ENCODE measurements around the gene GRIA3. TPM values are rescaled to one million over a fixed set of nuclear protein-coding genes. Genes with fewer than 3 reads are reported as not detected.

GRIA3 gene
- total and polyA plus RNA-seq, 10 of the 15 experiments (the other 5 are each of a cell fraction or from before 2014, with no cell fraction given): 0.45 to 4.3 (median 2.2) TPM

DNA sequence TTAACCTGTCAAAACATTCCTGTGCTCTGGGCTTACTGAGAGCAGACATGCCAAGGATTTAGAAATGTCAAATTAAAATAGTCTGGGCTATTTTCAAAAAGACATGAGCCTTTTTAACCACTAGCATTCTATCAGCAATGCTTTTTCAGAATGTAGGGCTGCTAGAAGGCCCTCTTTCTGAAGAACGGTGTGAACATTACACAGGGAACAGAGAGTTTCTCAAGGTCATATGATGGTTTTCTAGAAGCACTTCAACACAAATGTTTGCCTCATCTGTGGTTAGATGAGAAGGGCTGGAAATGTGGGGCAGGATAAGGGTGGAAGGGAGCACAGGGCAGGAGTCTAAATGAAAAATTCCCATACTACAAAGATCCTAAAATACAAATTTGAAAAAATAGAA lies 39.3 kb downstream of the GRIA3 start:
- Histone ChIP-seq H4K20me1 (ENCODE audit: control insufficient read depth, insufficient read depth) (no peaks in the 10 kb centered on the region), H3K9ac (ENCODE audit: control insufficient read depth, insufficient read depth, low read length) (no peak overlapping the region), H3K36me3 (ENCODE audit: control insufficient read depth in 2 of 2, insufficient read depth in 2 of 2, low read length in 1 of 2) (no peaks in the 10 kb centered on the region), H3K27ac (ENCODE audit: control insufficient read depth, insufficient read depth) (no peak overlapping the region), H3K4me3 (no peak overlapping the region), H3K9me3 (replicated peaks; ENCODE audit: control insufficient read depth, insufficient read depth, low read length) (no peaks in the 10 kb centered on the region), H3K27me3 (replicated peaks in 1 of 2; ENCODE audit: control insufficient read depth in 2 of 2, insufficient read depth in 2 of 2, low read length in 1 of 2) (no peaks in the 10 kb centered on the region), H3K4me2 (ENCODE audit: control insufficient read depth, insufficient read depth) (no peak overlapping the region), H2AFZ (ENCODE audit: control insufficient read depth, low read depth, low read length) (no peak overlapping the region), H3K4me1 (ENCODE audit: control insufficient read depth, insufficient read depth, low read length) (no peaks in the 10 kb centered on the region), H3K79me2 (ENCODE audit: control insufficient read depth, insufficient read depth, low read length) (no peaks in the 10 kb centered on the region)
- RAD21 ChIA-PET (ENCODE audit: unreplicated experiment): interaction anchor here (1.3 kb wide), 1 partner anchor 200 kb away, joined by 3 read pairs; no protein-coding TSS in a partner anchor
- POLR2A ChIA-PET: no interaction called here
- 38% methylated on average over 1 of the region's 1 CpG for WGBS (ENCODE audit: insufficient coverage, insufficient replicate concordance, low lambda C conversion rate, missing lambda C conversion rate)
- no peak for FAIRE-seq
- no peak for TF ChIP-seq ZNF24 (IDR thresholded peaks at IDR 0.05)
- TF ChIP-seq, protein P1, sequence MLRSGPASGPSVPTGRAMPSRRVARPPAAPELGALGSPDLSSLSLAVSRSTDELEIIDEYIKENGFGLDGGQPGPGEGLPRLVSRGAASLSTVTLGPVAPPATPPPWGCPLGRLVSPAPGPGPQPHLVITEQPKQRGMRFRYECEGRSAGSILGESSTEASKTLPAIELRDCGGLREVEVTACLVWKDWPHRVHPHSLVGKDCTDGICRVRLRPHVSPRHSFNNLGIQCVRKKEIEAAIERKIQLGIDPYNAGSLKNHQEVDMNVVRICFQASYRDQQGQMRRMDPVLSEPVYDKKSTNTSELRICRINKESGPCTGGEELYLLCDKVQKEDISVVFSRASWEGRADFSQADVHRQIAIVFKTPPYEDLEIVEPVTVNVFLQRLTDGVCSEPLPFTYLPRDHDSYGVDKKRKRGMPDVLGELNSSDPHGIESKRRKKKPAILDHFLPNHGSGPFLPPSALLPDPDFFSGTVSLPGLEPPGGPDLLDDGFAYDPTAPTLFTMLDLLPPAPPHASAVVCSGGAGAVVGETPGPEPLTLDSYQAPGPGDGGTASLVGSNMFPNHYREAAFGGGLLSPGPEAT (IDR thresholded peaks at IDR 0.05; ENCODE audit: low read depth): 0 out of 2 replicates have a peak, but pooled peaks have one; percentile 11
- in situ Hi-C loops (cut with MboI): no loop called here
- SMC1A ChIA-PET (ENCODE audit: uncharacterized antibody, unreplicated experiment): interaction anchor here (0.7 to 1.9 kb wide), 6 partner anchors 30 to 199 kb away, joined by 3 to 8 read pairs (median 4); no protein-coding TSS in a partner anchor
- BruUV-seq (replicated peaks): no TSS peak
- CTCF ChIA-PET: interaction anchor here (0.9 kb wide), 1 partner anchor 8 kb away, joined by 3 read pairs; no protein-coding TSS in a partner anchor
- intact Hi-C loops (cut with micrococcal nuclease; ENCODE audit: unreplicated experiment): no loop called here
- no peak for DNase-seq (ENCODE audit: low read depth, low spot score)
- peak; percentile 56 for ATAC-seq

GRCh38 chrX:123223859-123224258 lies 39.8 kb downstream of the GRIA3 start:
- Histone ChIP-seq H3K27ac (ENCODE audit: control insufficient read depth, insufficient read depth) (no peak overlapping the region), H3K4me1 (ENCODE audit: control insufficient read depth, insufficient read depth, low read length) (no peaks in the 10 kb centered on the region), H3K9ac (ENCODE audit: control insufficient read depth, insufficient read depth, low read length) (no peak overlapping the region), H4K20me1 (ENCODE audit: control insufficient read depth, insufficient read depth) (no peaks in the 10 kb centered on the region), H2AFZ (ENCODE audit: control insufficient read depth, low read depth, low read length) (no peak overlapping the region), H3K36me3 (ENCODE audit: control insufficient read depth in 2 of 2, insufficient read depth in 2 of 2, low read length in 1 of 2) (no peaks in the 10 kb centered on the region), H3K27me3 (replicated peaks in 1 of 2; ENCODE audit: control insufficient read depth in 2 of 2, insufficient read depth in 2 of 2, low read length in 1 of 2) (no peaks in the 10 kb centered on the region), H3K4me3 (no peak overlapping the region), H3K9me3 (replicated peaks; ENCODE audit: control insufficient read depth, insufficient read depth, low read length) (no peaks in the 10 kb centered on the region), H3K79me2 (ENCODE audit: control insufficient read depth, insufficient read depth, low read length) (no peaks in the 10 kb centered on the region), H3K4me2 (ENCODE audit: control insufficient read depth, insufficient read depth) (no peak overlapping the region)
- FAIRE-seq: peak; percentile 54
- CTCF ChIA-PET: no interaction called here
- intact Hi-C loops (cut with micrococcal nuclease; ENCODE audit: unreplicated experiment) (no loop called here), in situ Hi-C loops (cut with MboI) (no loop called here)
- peak; percentile 92 for ATAC-seq
- POLR2A ChIA-PET: no interaction called here
- RAD21 ChIA-PET (ENCODE audit: unreplicated experiment): interaction anchor here (0.8 to 1.5 kb wide), 3 partner anchors 108 to 200 kb away, joined by 3 read pairs; no protein-coding TSS in a partner anchor
- peak; percentile 24 for DNase-seq (ENCODE audit: low read depth, low spot score)
- no TSS peak for BruUV-seq (replicated peaks)
- SMC1A ChIA-PET (ENCODE audit: uncharacterized antibody, unreplicated experiment): interaction anchor here (0.5 to 1.9 kb wide), 9 partner anchors 10 to 198 kb away, joined by 3 to 8 read pairs (median 3); no protein-coding TSS in a partner anchor
- TF ChIP-seq JUNB (IDR thresholded peaks at IDR 0.05) (peak; percentile 43), TBL1XR1 (IDR thresholded peaks at IDR 0.05; ENCODE audit: low read depth, low read length) (no peak), REST (IDR thresholded peaks at IDR 0.05; ENCODE audit: low read depth, low read length) (no peak), BHLHE40 (IDR thresholded peaks at IDR 0.05; ENCODE audit: borderline replicate concordance in 1 of 2, low read depth in 2 of 2, low read length in 1 of 2) (no peak)
- TF ChIP-seq, protein P2, sequence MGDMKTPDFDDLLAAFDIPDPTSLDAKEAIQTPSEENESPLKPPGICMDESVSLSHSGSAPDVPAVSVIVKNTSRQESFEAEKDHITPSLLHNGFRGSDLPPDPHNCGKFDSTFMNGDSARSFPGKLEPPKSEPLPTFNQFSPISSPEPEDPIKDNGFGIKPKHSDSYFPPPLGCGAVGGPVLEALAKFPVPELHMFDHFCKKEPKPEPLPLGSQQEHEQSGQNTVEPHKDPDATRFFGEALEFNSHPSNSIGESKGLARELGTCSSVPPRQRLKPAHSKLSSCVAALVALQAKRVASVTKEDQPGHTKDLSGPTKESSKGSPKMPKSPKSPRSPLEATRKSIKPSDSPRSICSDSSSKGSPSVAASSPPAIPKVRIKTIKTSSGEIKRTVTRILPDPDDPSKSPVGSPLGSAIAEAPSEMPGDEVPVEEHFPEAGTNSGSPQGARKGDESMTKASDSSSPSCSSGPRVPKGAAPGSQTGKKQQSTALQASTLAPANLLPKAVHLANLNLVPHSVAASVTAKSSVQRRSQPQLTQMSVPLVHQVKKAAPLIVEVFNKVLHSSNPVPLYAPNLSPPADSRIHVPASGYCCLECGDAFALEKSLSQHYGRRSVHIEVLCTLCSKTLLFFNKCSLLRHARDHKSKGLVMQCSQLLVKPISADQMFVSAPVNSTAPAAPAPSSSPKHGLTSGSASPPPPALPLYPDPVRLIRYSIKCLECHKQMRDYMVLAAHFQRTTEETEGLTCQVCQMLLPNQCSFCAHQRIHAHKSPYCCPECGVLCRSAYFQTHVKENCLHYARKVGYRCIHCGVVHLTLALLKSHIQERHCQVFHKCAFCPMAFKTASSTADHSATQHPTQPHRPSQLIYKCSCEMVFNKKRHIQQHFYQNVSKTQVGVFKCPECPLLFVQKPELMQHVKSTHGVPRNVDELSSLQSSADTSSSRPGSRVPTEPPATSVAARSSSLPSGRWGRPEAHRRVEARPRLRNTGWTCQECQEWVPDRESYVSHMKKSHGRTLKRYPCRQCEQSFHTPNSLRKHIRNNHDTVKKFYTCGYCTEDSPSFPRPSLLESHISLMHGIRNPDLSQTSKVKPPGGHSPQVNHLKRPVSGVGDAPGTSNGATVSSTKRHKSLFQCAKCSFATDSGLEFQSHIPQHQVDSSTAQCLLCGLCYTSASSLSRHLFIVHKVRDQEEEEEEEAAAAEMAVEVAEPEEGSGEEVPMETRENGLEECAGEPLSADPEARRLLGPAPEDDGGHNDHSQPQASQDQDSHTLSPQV (IDR thresholded peaks at IDR 0.05): no peak
